Measurements from ENCODE around the gene RAB17. TPM values are rescaled to one million over a fixed set of nuclear protein-coding genes. Genes with fewer than 3 reads are reported as not detected.

RAB17 gene
- total and polyA plus RNA-seq, 2 of the 8 experiments (the other 6 are each of a cell fraction or from before 2014, with no cell fraction given), result 42.6 to 83.4 TPM

- TF ChIP-seq CHD7 (IDR thresholded peaks at IDR 0.05; ENCODE audit: insufficient replicate concordance, low read length), result no peak
- no peak for TF ChIP-seq RNF2 (IDR thresholded peaks at IDR 0.05; ENCODE audit: borderline replicate concordance, low read depth, low read length, missing control alignments, poor library complexity, severe bottlenecking)
- no peak for TF ChIP-seq JUND (IDR thresholded peaks at IDR 0.05; ENCODE audit: low read length)
- no peak for TF ChIP-seq RAD21 (IDR thresholded peaks at IDR 0.05 in 1 of 2, conservative IDR thresholded peaks at IDR 0.05 in 1 of 2; ENCODE audit: low read depth in 2 of 2, low read length in 2 of 2)
- TF ChIP-seq FOSL1 (IDR thresholded peaks at IDR 0.05; ENCODE audit: insufficient read depth, low read depth, low read length), result no peak
- no peak for TF ChIP-seq NANOG (IDR thresholded peaks at IDR 0.05; ENCODE audit: insufficient read depth, low read depth, low read length, poor library complexity, severe bottlenecking)
- no peak for TF ChIP-seq EP300 (IDR thresholded peaks at IDR 0.05; ENCODE audit: borderline replicate concordance in 1 of 2, low read depth in 2 of 2, low read length in 2 of 2)
- TF ChIP-seq SP2 (IDR thresholded peaks at IDR 0.05; ENCODE audit: low read length), result no peak
- no peak for TF ChIP-seq CBX5 (IDR thresholded peaks at IDR 0.05; ENCODE audit: low read depth, low read length)
- no peak for TF ChIP-seq E2F6 (IDR thresholded peaks at IDR 0.05)
Observed at GRCh38 chr2:237524631-237525030, 65.9 kb downstream of the RAB17 start (continued).

All from H1 (cell line).